IPS DF 6.9 (cell line): Measurements from ENCODE around the gene SPOCK1.
A peak's percentile ranks its signal among the peaks of the same experiment; 100 is the strongest.

ENCODE experiments used
- DNase-seq: peaks from one replicate; pipeline ENCODE4 v3.0.0-alpha.2; 2013; ENCODE audit warnings: low read depth, low spot score
- H3K27ac ChIP-seq: one replicate; pipeline ENCODE4 v1.5.1; 2013; ENCODE audit warnings: low read length, control low read depth
- H3K27me3 ChIP-seq: 2 replicates; pipeline ENCODE4 v1.6.1; 2013; ENCODE audit warnings: mild to moderate bottlenecking, low read length; ENCODE audit not compliant: control insufficient read depth, insufficient read depth
- H3K36me3 ChIP-seq: 2 replicates; pipeline ENCODE4 v1.6.1; 2013; ENCODE audit warnings: low read length; ENCODE audit not compliant: control insufficient read depth, insufficient read depth
- H3K4me1 ChIP-seq: 2 replicates; pipeline ENCODE4 v1.6.1; 2013; ENCODE audit warnings: low read length; ENCODE audit not compliant: control insufficient read depth, insufficient read depth
- H3K4me3 ChIP-seq: 2 replicates; pipeline ENCODE4 v1.5.1; 2013; ENCODE audit warnings: mild to moderate bottlenecking, low read length
- H3K9me3 ChIP-seq: 2 replicates; pipeline ENCODE4 v1.6.1; 2013; ENCODE audit warnings: low read length, inconsistent platforms; ENCODE audit not compliant: control insufficient read depth, insufficient read depth
- WGBS: extraction: QIAGEN DNeasy Blood & Tissue Kit; methylation state at CpG from one replicate; pipeline ENCODE4 v1.1.7; 2013; ENCODE audit warnings: mixed read lengths, missing lambda C conversion rate; ENCODE audit not compliant: insufficient read length, insufficient coverage; 5-methylcytosine and 5-hydroxymethylcytosine counted together

The SPOCK1 gene

DNA sequence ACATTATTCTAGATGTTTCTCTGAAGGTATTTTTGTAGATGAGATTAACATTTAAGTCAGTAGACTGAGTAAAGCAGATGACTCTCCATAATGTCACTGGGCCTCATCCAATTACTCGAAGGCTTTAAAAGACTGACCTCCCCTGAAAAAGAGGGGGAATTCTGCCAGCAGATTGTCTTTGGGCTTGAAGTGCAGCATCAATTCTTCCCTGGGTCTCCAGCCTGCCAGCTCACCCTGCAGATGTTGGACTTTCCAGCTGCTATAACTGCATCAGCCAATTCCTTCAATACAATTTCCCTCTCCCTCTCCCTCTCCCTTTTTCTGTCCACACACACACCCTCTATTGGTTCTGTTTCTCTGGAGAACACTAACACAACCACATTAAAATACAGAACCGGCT lies 472.8 kb downstream of the SPOCK1 start:
- Histone ChIP-seq H3K4me3 (no peak overlapping the region), H3K27me3 (no peaks in the 10 kb centered on the region), H3K36me3 (no peaks in the 10 kb centered on the region), H3K4me1 (no peaks in the 10 kb centered on the region), H3K27ac (no peak overlapping the region), H3K9me3 (no peaks in the 10 kb centered on the region)
- WGBS, result no CpG with 5 or more reads among the region's 2 CpGs
- DNase-seq, result no peak

GRCh38 chr5:137024044-137024443 lies 475.1 kb downstream of the SPOCK1 start:
- H3K27me3 ChIP-seq, result no peaks in the 10 kb centered on the region
- no peak overlapping the region for H3K4me3 ChIP-seq
- WGBS, result no CpG with 5 or more reads among the region's 4 CpGs
- no peaks in the 10 kb centered on the region for H3K4me1 ChIP-seq
- no peaks in the 10 kb centered on the region for H3K9me3 ChIP-seq
- no peaks in the 10 kb centered on the region for H3K36me3 ChIP-seq
- no peak overlapping the region for H3K27ac ChIP-seq
- no peak for DNase-seq

GRCh38 chr5:137023371-137023770 lies 475.8 kb downstream of the SPOCK1 start:
- Histone ChIP-seq H3K27me3 (no peaks in the 10 kb centered on the region), H3K9me3 (no peaks in the 10 kb centered on the region), H3K27ac (no peak overlapping the region), H3K4me1 (no peaks in the 10 kb centered on the region), H3K4me3 (no peak overlapping the region), H3K36me3 (no peaks in the 10 kb centered on the region)
- DNase-seq, result no peak
- no CpG with 5 or more reads among the region's 5 CpGs for WGBS

DNA sequence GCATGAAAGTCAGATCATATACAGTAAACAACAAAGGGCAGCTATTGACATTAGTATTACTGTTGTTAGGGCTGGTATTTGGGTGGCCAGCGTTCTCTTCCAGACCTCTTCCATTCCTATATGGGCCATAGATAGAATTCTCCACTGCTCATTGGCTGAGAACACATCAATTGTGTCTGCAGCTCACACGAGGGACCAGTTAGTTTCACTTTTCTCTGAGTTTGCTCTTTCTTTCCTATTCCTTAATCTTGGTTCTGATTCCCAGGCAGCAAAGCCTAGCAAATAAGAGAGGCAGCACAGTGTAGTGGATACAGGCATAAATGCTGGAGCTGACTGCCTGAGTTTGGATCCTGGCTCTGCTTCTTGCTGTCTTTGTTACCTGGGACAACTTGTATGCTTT lies 476.4 kb downstream of the SPOCK1 start:
- H3K36me3 ChIP-seq, result no peaks in the 10 kb centered on the region
- no CpG with 5 or more reads among the region's 2 CpGs for WGBS
- no peak overlapping the region for H3K4me3 ChIP-seq
- H3K4me1 ChIP-seq, result no peaks in the 10 kb centered on the region
- no peak overlapping the region for H3K27ac ChIP-seq
- no peak for DNase-seq
- no peaks in the 10 kb centered on the region for H3K9me3 ChIP-seq
- no peaks in the 10 kb centered on the region for H3K27me3 ChIP-seq

GRCh38 chr5:137022043-137022442 lies 477.1 kb downstream of the SPOCK1 start:
- H3K27ac ChIP-seq, result no peak overlapping the region
- H3K4me1 ChIP-seq, result no peaks in the 10 kb centered on the region
- no peaks in the 10 kb centered on the region for H3K9me3 ChIP-seq
- no peak overlapping the region for H3K4me3 ChIP-seq
- no peak for DNase-seq
- no CpG with 5 or more reads among the region's 3 CpGs for WGBS
- H3K36me3 ChIP-seq, result no peaks in the 10 kb centered on the region
- H3K27me3 ChIP-seq, result no peaks in the 10 kb centered on the region

DNA sequence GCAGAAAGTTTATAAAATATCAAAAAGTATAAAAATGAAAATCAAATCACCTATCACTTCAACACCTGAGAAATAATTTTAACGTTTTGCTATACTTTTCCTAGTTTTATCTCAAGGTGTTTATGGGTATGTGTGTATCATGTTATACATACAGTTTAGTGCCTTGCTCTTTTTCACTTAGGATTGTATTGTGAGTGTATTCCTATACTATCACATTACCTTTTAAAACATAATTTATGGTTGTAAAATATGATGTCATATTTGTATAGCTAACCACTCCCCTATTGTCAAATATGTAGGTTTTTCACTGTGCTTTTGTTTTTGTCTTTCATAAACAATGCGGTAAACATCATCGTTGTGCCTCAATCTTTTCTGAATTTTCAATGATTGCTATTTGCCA lies 479.9 kb downstream of the SPOCK1 start:
- Histone ChIP-seq H3K4me1 (no peaks in the 10 kb centered on the region), H3K36me3 (no peaks in the 10 kb centered on the region), H3K9me3 (no peaks in the 10 kb centered on the region), H3K27me3 (no peaks in the 10 kb centered on the region), H3K27ac (no peak overlapping the region), H3K4me3 (no peak overlapping the region)
- no peak for DNase-seq
- WGBS, result no CpG with 5 or more reads among the region's 3 CpGs

- no peaks in the 10 kb centered on the region for H3K36me3 ChIP-seq
- H3K27me3 ChIP-seq, result no peaks in the 10 kb centered on the region
- no peak overlapping the region for H3K4me3 ChIP-seq
- no peak overlapping the region for H3K27ac ChIP-seq
- peak; percentile 39 for DNase-seq
- no peaks in the 10 kb centered on the region for H3K4me1 ChIP-seq
- H3K9me3 ChIP-seq, result no peaks in the 10 kb centered on the region
- no CpG with 5 or more reads among the region's 5 CpGs for WGBS
These were observed 482.3 kb downstream of the SPOCK1 start for GRCh38 chr5:137016783-137017324.

- Histone ChIP-seq H3K9me3 (no peaks in the 10 kb centered on the region), H3K36me3 (no peaks in the 10 kb centered on the region), H3K4me1 (no peaks in the 10 kb centered on the region), H3K27ac (no peak overlapping the region), H3K27me3 (no peaks in the 10 kb centered on the region), H3K4me3 (no peak overlapping the region)
- DNase-seq, result no peak
- no CpG with 5 or more reads among the region's 2 CpGs for WGBS
These were observed 483.5 kb downstream of the SPOCK1 start for GRCh38 chr5:137015540-137016116.

- Histone ChIP-seq H3K27me3 (no peaks in the 10 kb centered on the region), H3K9me3 (no peaks in the 10 kb centered on the region), H3K36me3 (no peaks in the 10 kb centered on the region), H3K4me3 (no peak overlapping the region), H3K27ac (no peak overlapping the region), H3K4me1 (no peaks in the 10 kb centered on the region)
- WGBS, result no CpG with 5 or more reads among the region's 3 CpGs
- DNase-seq, result no peak
These were observed 484.4 kb downstream of the SPOCK1 start for GRCh38 chr5:137014731-137015130.

- no peaks in the 10 kb centered on the region for H3K4me1 ChIP-seq
- H3K9me3 ChIP-seq, result no peaks in the 10 kb centered on the region
- H3K36me3 ChIP-seq, result no peaks in the 10 kb centered on the region
- H3K27ac ChIP-seq, result no peak overlapping the region
- no peak overlapping the region for H3K4me3 ChIP-seq
- H3K27me3 ChIP-seq, result no peaks in the 10 kb centered on the region
- no peak for DNase-seq
- WGBS, result no CpG with 5 or more reads among the region's 3 CpGs
These were observed 488.9 kb downstream of the SPOCK1 start for GRCh38 chr5:137010226-137010625.

- no peaks in the 10 kb centered on the region for H3K4me1 ChIP-seq
- no peak overlapping the region for H3K4me3 ChIP-seq
- no peaks in the 10 kb centered on the region for H3K9me3 ChIP-seq
- H3K27ac ChIP-seq, result no peak overlapping the region
- H3K27me3 ChIP-seq, result no peaks in the 10 kb centered on the region
- WGBS, result no CpG with 5 or more reads among the region's 2 CpGs
- no peak for DNase-seq
- H3K36me3 ChIP-seq, result no peaks in the 10 kb centered on the region
These were observed 494.8 kb downstream of the SPOCK1 start for GRCh38 chr5:137004279-137004678.
